Measurements from ENCODE around the gene HLA-DMB. TPM values are rescaled to one million over a fixed set of nuclear protein-coding genes. Genes with fewer than 3 reads are reported as not detected.

HLA-DMB gene
- total RNA-seq, 4 donors from 2014 or later, result 3.4 to 24.8 (median 9.2) TPM

DNA sequence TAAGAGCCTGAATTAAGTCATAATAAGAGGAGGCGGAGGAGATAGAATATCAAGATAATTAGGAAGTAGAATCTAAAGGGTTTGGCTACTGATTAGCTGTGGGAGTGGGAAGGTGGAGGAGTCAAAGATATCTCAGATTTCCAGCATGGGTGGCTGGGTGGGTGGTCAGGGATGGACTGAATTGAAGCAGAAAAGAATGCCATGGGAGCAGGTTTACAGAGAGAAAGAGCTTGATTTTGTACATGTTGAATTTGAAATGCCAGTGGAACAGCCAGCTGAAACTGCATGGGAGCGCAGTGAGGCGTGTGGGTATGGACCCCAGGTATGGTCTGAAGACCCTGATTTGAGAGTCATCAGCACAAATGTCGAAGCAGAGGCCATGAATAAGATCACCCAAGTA lies 13.4 kb upstream of the HLA-DMB start:
- 87 to 88% methylated on average over 4 of the region's 4 CpGs for WGBS, 2 donors
- Histone ChIP-seq H3K36me3 (no peaks in the 10 kb centered on the region), H3K27ac (no peak overlapping the region), H3K4me3 (no peak overlapping the region), H3K27me3 (no peaks in the 10 kb centered on the region), H3K9me3 (no peaks in the 10 kb centered on the region), H3K4me1 (peaks cover 0 to 17% (median 7%) of the 10 kb centered on the region in 3 donors)
- no peak for TF ChIP-seq POLR2A (IDR thresholded peaks at IDR 0.05)
- TF ChIP-seq, protein P1, sequence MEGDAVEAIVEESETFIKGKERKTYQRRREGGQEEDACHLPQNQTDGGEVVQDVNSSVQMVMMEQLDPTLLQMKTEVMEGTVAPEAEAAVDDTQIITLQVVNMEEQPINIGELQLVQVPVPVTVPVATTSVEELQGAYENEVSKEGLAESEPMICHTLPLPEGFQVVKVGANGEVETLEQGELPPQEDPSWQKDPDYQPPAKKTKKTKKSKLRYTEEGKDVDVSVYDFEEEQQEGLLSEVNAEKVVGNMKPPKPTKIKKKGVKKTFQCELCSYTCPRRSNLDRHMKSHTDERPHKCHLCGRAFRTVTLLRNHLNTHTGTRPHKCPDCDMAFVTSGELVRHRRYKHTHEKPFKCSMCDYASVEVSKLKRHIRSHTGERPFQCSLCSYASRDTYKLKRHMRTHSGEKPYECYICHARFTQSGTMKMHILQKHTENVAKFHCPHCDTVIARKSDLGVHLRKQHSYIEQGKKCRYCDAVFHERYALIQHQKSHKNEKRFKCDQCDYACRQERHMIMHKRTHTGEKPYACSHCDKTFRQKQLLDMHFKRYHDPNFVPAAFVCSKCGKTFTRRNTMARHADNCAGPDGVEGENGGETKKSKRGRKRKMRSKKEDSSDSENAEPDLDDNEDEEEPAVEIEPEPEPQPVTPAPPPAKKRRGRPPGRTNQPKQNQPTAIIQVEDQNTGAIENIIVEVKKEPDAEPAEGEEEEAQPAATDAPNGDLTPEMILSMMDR (IDR thresholded peaks at IDR 0.05), result no peak
- DNase-seq, result no peak
- intact Hi-C loops (cut with DNase I), result no loop called here

DNA sequence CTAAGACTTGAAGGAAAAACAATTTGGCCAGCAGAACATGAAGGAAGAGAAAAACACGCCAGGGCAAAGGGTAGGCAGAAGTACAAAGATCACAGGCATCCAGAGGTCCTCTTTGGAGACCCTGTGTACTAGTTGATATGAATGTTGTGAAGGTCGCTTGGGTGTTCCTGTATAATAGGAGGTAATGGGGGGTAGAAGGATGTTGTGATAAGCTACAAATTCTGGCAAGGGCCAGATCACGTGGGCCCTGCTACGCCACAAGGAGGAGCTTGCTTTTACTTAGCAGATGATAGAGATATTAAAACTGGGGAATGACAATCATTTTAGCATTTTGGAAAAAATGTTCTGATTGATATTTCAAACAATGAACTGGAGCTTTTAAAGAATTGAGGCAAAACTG lies 12.9 kb upstream of the HLA-DMB start:
- WGBS, 2 donors, result 74 to 80% methylated on average over 4 of the region's 4 CpGs
- Histone ChIP-seq H3K9me3 (no peaks in the 10 kb centered on the region), H3K27me3 (no peaks in the 10 kb centered on the region), H3K36me3 (no peaks in the 10 kb centered on the region), H3K27ac (peak overlapping the region in 3 of 4 donors; percentile 34 to 79 (median 77)), H3K4me1 (peaks cover 0 to 17% (median 7%) of the 10 kb centered on the region in 3 donors), H3K4me3 (no peak overlapping the region)
- TF ChIP-seq, protein P1 (IDR thresholded peaks at IDR 0.05), result no peak
- TF ChIP-seq POLR2A (IDR thresholded peaks at IDR 0.05), result no peak
- intact Hi-C loops (cut with DNase I), result no loop called here
- no peak for DNase-seq

DNA sequence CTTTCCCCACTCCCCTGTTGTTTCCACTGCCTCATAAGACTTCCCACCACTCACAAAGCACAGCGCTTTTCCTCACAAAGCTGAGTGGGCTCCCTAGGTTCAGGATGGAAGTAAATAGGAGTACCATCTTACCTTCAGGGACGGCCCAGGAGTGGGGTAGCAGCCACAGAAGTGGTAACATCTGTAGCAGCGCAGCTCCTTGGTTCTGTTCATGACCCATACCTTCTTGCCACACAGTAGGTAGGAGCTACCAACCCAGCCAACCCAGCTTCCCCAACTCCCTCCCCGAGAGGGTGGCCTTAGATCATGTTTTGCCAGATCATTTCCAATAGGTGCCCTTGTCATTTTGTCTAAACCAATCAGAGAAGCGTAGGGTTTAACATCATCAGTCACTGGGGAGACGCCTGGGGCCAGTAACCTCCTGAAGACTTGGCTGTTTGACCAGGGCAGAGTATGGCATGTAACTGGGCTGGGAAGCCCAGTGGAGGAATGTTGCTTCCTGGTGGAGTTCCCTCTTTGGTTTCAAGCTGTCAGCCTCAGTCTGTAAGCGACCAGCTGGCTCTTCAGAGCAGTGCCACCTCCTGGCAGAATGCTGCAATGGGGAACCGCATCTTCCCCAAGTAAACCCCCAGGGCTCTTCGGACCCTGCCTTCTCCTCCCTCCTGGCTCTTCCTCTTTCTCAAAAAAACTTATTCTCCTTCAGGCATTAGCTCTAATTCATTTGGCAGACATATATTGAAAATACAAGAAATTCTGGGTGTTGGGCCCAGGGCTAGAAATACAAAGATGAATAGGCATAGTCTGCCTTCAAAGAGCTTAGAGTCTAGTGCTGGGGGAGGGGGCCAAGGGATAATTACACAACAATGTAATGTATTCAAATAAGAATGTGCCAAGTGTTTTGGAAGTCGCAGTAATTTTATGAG lies 12.2 kb upstream of the HLA-DMB start, which contains the start of gene HLA-DMA:
HLA-DMA (minus strand) TSS at position 281 of the 923 bp plus-strand sequence; CDS start at position 220, 61 bp downstream.
- 28 to 40% methylated on average over 8 of the region's 10 CpGs for WGBS, 2 donors
- DNase-seq, result peak; percentile 51
- TF ChIP-seq, protein P1 (IDR thresholded peaks at IDR 0.05), result peak; percentile 62 to 89 (median 80)
- peak in 3 of 4 donors; percentile 60 to 93 (median 62) for TF ChIP-seq POLR2A (IDR thresholded peaks at IDR 0.05)
- Histone ChIP-seq H3K27me3 (no peaks in the 10 kb centered on the region), H3K36me3 (no peaks in the 10 kb centered on the region), H3K9me3 (no peaks in the 10 kb centered on the region), H3K4me3 (peak within 1 kb of the TSS in 3 of 4 donors; percentile 27 to 64 (median 31)), H3K4me1 (peaks cover 0 to 17% (median 7%) of the 10 kb centered on the region in 3 donors), H3K27ac (peak within 1 kb of the TSS; percentile 34 to 91 (median 78))
- intact Hi-C loops (cut with DNase I), result no loop called here

DNA sequence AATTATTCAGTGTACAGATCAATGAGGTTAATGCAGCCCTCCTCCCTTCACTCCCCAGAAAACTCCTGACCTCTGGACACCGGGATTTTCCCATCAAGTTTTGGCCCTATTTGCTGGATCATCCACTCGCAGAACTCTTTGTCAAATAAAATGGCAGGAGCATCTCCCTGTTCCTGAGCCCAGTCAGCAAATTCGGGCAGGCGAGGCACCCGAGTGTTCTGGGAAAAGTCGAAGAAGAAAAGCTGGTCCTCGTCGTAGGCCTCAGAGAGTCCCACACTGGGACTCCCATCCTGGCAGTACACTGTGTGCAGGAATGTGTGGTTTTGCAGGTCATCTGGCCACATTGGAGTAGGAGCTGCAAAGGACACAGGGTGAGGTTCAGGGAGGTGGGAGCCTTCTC lies 9.6 kb upstream of the HLA-DMB start:
- DNase-seq, result no peak
- TF ChIP-seq POLR2A (IDR thresholded peaks at IDR 0.05), result no peak
- TF ChIP-seq, protein P1 (IDR thresholded peaks at IDR 0.05), result no peak
- H3K27ac ChIP-seq, result no peak overlapping the region
- intact Hi-C loops (cut with DNase I), result no loop called here
- no peaks in the 10 kb centered on the region for H3K27me3 ChIP-seq
- H3K4me1 ChIP-seq, result peaks cover 0 to 17% (median 7%) of the 10 kb centered on the region in 3 donors
- H3K4me3 ChIP-seq, result no peak overlapping the region
- H3K36me3 ChIP-seq, result no peaks in the 10 kb centered on the region
- 94 to 95% methylated on average over 4 to 5 of the region's 8 CpGs for WGBS, 2 donors
- no peaks in the 10 kb centered on the region for H3K9me3 ChIP-seq

DNA sequence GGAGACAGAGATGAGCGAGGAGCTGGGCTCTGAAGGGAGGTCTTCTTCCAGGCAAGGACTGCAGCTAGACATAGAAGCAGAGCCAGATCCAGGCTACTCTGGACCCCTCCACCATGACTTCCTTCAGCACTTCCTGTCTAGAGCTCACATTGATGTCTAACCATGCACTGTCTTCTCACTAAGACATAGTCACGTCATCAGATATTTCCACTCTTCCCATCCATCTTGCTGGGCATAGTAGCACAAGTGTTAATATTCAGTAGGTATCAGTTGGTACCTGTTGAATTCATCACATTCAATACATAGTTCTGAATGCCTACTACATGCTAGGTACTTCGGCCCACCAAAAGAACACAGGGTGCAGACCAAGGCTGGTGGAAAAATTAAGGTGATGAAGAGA lies 9.2 kb upstream of the HLA-DMB start:
- no peak overlapping the region for H3K4me3 ChIP-seq
- DNase-seq, result no peak
- no peak overlapping the region for H3K27ac ChIP-seq
- H3K36me3 ChIP-seq, result no peaks in the 10 kb centered on the region
- H3K9me3 ChIP-seq, result no peaks in the 10 kb centered on the region
- intact Hi-C loops (cut with DNase I), result no loop called here
- WGBS, 2 donors, result 77 to 90% methylated on average over 3 of the region's 3 CpGs
- peaks cover 0 to 17% (median 7%) of the 10 kb centered on the region in 3 donors for H3K4me1 ChIP-seq
- H3K27me3 ChIP-seq, result no peaks in the 10 kb centered on the region
- no peak for TF ChIP-seq POLR2A (IDR thresholded peaks at IDR 0.05)
- TF ChIP-seq, protein P1 (IDR thresholded peaks at IDR 0.05), result no peak
